SK-MEL-5 (cell line): Measurements from ENCODE around the gene KLHL20. TPM values are rescaled to one million over a fixed set of nuclear protein-coding genes. Genes with fewer than 3 reads are reported as not detected.
A peak's percentile ranks its signal among the peaks of the same experiment; 100 is the strongest.
"Not testable (repeated sequence)": the region's sequence is repeated elsewhere in the genome, so short reads cannot be mapped to it uniquely, and the experiment has no call there.

ENCODE experiments used
- DNase-seq: peaks from one replicate; pipeline ENCODE4 v3.0.0-alpha.2; 2016; ENCODE audit warnings: low read depth, low spot score
- in situ Hi-C: cut with HindIII; loops from 2 replicates; pipeline ENCODE4 v1.10.0; 2016; ENCODE audit warnings: low sequenced_read_pairs, high pct_unique_total_duplicates, low pct_unique_long_range_greater_than_20kb
- polyA plus RNA-seq, 2 experiments: library from polyadenylated mRNA; depleted of rRNA; stranded (reverse); fragments of >200 nt; gene quantifications; 2 replicates each; pipeline ENCODE4 v1.2.3, GENCODE V29; 2015
- total RNA-seq: library from RNA; depleted of rRNA; stranded (reverse); fragments of >200 nt; shearing (Covaris generic); gene quantifications from 2 replicates; pipeline ENCODE4 v1.2.3, GENCODE V29; 2014; rRNA removed

KLHL20 gene
- total RNA-seq = 12.3 and 15.9 TPM in 2 replicates
- polyA plus RNA-seq (2015; cell fraction: cytosol; rRNA removed) = 11.8 and 12.5 TPM in 2 replicates
- polyA plus RNA-seq (2015; cell fraction: nucleus; rRNA removed) = 11.5 and 43.3 TPM in 2 replicates

- DNase-seq = peak; percentile 92
- in situ Hi-C loops = no loop called here
Observed at GRCh38 chr1:173714759-173715537, at the start of gene KLHL20. Gene KLHL20, plus strand, starts transcription at chr1:173714981. Its CDS starts 1,063 bp downstream, at chr1:173716044.

- DNase-seq = no peak
- in situ Hi-C loops = no loop called here
Observed at GRCh38 chr1:173666646-173667045, 48.1 kb upstream of the KLHL20 start.

GRCh38 chr1:173669491-173669941 lies 45.3 kb upstream of the KLHL20 start, which contains the start of gene ANKRD45:
Gene ANKRD45, minus strand, starts transcription at chr1:173669851. Its CDS starts 10,433 bp downstream, at chr1:173659418.
- DNase-seq = no peak
- in situ Hi-C loops = no loop called here

GRCh38 chr1:173674496-173674895 lies 40.3 kb upstream of the KLHL20 start:
- DNase-seq, in situ Hi-C loops: not testable (repeated sequence)

GRCh38 chr1:173680152-173680551 lies 34.6 kb upstream of the KLHL20 start:
- in situ Hi-C loops, DNase-seq: not testable (repeated sequence)

GRCh38 chr1:173682184-173682583 lies 32.6 kb upstream of the KLHL20 start:
- in situ Hi-C loops = no loop called here
- no peak for DNase-seq

- DNase-seq, in situ Hi-C loops: not testable (repeated sequence)
Observed at GRCh38 chr1:173683838-173684237, 30.9 kb upstream of the KLHL20 start.

GRCh38 chr1:173685121-173685520 lies 29.7 kb upstream of the KLHL20 start:
- in situ Hi-C loops = not testable (repeated sequence)
- peak; percentile 94 for DNase-seq

- DNase-seq = no peak
- in situ Hi-C loops = no loop called here
Observed at GRCh38 chr1:173688300-173688699, 26.5 kb upstream of the KLHL20 start.

GRCh38 chr1:173693238-173693637 lies 21.5 kb upstream of the KLHL20 start:
- no peak for DNase-seq
- in situ Hi-C loops = no loop called here

- DNase-seq, in situ Hi-C loops: not testable (repeated sequence)
Observed at GRCh38 chr1:173701299-173701698, 13.5 kb upstream of the KLHL20 start.

GRCh38 chr1:173702736-173703135 lies 12.0 kb upstream of the KLHL20 start:
- DNase-seq = no peak
- in situ Hi-C loops = no loop called here

- in situ Hi-C loops = no loop called here
- DNase-seq = no peak
Observed at GRCh38 chr1:173705117-173705516, 9.7 kb upstream of the KLHL20 start.

GRCh38 chr1:173708787-173709186 lies 6.0 kb upstream of the KLHL20 start:
- in situ Hi-C loops = no loop called here
- no peak for DNase-seq

- in situ Hi-C loops = no loop called here
- no peak for DNase-seq
Observed at GRCh38 chr1:173714441-173714758, 381 bp upstream of the KLHL20 start.

- in situ Hi-C loops = no loop called here
- no peak for DNase-seq
Observed at GRCh38 chr1:173715538-173715844, 710 bp downstream of the KLHL20 start.

- in situ Hi-C loops = no loop called here
- DNase-seq = no peak
Observed at GRCh38 chr1:173717238-173717637, 2.5 kb downstream of the KLHL20 start.

- in situ Hi-C loops, DNase-seq: not testable (repeated sequence)
Observed at GRCh38 chr1:173731331-173731730, 16.6 kb downstream of the KLHL20 start.

GRCh38 chr1:173733912-173734311 lies 19.1 kb downstream of the KLHL20 start:
- in situ Hi-C loops = no loop called here
- no peak for DNase-seq
